ENCODE measurements around the gene CCDC88B.

CCDC88B gene

GRCh38 chr11:64362339-64362738, 22.3 kb downstream of the CCDC88B start:
- no peak for DNase-seq

DNA sequence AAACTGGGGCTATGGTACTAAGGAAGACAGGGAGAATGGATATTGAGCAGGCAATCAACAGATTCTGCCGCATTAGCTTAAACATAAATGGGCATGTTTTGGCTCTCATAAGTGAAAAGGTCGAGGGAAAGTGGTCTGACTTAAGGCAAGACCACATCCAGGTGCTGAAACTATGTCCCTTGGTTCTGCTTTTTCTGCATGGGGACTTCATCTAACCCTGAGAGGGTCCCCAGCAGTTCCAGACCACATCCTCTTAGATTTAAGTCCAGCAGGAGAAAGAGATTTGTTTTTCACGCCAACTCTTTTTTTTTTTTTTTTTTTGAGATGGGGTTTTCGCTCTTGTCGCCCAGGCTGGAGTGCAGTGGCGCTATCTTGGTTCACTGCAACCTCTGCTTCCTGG, 24.4 kb downstream of the CCDC88B start:
- no peak for DNase-seq

DNA sequence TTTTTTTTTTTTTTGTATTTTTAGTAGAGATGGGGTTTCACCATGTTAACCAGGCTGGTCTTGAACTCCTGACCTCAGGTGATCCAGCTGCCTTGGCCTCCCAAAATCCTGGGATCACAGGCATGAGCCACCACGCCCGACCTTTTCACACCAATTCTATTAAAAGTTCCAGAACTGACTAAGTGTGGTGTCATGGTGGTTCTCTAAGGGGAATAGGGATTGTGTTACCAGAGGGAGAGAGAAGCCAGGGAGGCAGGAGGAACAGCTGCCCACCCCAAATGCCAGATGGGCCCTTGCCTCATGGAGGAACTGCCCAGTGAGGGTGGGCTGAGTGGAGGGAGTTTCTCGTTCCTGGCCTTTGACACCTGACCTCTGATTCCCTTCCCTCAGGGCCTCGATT, 24.9 kb downstream of the CCDC88B start:
- DNase-seq: no peak

DNA sequence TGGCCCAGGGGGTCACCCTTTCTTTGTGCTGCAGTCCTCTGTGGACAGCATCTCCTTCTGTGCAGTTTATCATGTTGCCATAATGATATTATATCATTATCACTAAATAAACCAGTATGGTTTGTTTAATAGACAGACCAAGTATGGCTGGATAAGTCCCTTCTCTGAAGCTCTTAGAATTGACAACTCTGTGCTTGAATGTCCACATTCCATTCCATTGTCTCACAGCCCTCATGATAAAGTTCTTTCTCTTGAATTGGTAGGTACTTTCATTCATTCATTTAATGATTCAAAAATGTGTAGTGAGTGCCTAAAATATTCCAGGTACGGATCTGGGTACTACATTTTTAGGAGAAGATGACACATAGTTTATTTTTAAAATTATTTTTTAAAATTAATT, 26.7 kb downstream of the CCDC88B start:
- no peak for DNase-seq

DNA sequence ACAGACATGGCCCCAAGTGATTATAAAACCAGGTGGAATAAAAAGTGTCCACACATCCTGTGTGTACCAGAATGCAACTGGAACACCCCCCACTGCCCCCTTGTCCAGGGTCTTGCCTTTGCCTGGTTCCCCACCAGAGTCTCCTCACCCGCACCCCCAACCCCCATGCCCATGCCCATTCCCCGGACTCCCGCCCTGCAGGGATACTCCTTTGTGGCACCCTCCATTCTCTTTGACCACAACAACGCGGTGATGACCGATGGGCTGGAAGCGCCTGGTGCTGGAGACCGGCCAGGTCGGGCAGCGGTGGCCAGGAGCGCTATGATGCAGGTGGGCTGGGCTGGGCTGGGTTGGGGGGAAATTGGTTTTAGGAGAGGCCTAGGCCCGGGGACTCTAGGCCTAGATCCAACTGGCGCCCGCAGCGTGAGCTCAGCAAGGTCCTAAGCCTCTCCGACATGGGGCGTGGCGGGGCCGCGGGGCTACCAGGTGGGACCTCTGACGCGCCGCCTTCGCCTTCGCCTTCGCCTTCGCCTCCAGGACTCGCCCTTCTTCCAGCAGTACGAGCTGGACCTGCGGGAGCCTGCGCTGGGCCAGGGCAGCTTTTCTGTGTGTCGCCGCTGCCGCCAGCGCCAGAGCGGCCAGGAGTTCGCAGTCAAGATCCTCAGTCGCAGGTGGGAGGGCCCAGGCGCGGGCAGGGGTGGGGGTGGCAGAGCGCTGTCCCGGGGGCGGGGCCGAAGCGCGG, 28.1 kb downstream of the CCDC88B start:
- no peak for DNase-seq

GRCh38 chr11:64368673-64369074, 28.7 kb downstream of the CCDC88B start:
- no peak for DNase-seq

- DNase-seq: no peak
These were observed 29.7 kb downstream of the CCDC88B start for GRCh38 chr11:64369440-64370421.

DNA sequence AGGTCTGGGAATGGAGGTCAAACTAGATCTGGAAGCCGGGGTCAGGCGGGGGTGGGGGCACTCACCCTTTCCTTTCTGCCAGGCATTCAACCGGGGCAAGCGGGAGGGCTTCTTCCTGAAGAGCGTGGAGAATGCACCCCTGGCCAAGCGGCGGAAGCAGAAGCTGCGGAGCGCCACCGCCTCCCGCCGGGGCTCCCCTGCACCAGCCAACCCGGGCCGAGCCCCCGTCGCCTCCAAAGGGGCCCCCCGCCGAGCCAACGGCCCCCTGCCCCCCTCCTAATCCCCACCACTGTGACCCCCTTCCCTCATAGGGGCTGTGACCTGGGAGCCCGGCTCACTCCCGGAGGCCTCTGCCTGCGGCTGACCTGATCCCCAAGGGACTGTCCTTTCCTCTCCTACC, 31.2 kb downstream of the CCDC88B start:
- no peak for DNase-seq

DNA sequence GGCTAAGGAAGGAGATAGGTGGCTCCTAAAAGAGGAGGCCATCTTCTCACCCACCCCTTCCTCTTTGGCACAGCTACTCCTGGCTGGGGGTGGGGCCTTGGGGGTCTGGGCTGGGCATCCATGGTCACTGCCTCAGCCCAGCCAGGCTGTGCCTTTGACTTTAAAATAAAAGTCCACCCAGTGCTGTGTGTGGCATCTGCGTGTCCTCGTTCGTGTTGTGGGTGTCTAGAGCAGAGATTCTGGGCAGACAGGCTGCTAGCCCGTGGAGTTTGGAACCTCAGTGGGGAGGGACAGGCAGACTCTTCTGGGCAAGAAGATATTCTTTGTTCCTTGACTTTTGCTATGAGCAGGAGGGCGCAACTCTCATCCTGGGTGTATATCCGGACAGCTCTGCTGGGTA, 32.0 kb downstream of the CCDC88B start:
- no peak for DNase-seq

- peak; percentile 94 for DNase-seq
These were observed 33.0 kb downstream of the CCDC88B start for GRCh38 chr11:64372802-64373597.

GRCh38 chr11:64373598-64373974, 33.6 kb downstream of the CCDC88B start:
- DNase-seq: no peak

DNA sequence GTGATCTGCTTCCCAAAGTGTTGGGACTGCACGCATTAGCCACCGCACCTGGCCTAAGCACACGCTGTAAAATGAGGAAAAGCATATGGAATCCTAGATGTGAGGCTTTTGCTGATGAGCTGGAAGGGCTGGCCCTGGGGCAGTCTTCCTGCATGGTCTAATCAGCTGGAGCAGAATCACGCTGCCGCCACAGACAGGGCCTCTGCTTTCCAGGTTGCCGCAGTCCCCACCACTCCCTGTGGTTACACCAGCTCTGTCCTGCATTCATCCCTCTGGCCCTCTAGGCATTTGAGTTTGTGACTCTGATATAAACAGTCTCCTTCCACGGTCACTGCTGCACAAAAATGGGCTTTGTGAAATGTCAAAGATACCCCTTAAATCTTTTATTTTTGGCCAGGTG, 36.1 kb downstream of the CCDC88B start:
- no peak for DNase-seq

DNA sequence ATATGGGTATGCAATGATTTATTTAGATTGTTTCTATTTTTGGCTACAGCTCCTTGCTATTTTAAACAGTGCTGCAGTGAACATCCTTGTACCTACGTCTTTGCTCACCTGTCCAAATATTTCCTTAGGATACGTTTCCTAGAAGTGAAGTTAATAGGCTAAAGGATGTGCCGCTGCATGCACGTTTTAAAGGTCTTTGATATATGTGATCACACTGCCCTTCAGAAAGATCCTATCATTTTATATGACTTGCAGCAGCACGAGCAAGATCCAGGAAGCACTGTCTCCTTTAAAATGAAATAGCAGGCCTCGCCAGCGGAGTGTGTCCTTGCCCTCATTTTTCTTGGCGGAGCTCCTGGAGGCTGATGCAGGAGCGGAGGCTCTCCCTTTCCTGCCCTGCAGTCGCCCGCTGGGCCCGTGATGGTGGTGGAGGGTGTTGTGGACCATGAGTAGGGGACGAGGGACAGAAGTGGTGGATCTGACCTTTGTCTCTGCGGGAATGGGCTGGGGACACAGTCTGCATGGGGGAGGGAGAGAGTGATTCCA, 38.4 kb downstream of the CCDC88B start:
- DNase-seq: no peak

GRCh38 chr11:64379160-64379559, 39.2 kb downstream of the CCDC88B start:
- DNase-seq: no peak

- DNase-seq: no peak
These were observed 40.1 kb downstream of the CCDC88B start for GRCh38 chr11:64379817-64380709.

- DNase-seq: no peak
These were observed 41.3 kb downstream of the CCDC88B start for GRCh38 chr11:64381350-64381749.

DNA sequence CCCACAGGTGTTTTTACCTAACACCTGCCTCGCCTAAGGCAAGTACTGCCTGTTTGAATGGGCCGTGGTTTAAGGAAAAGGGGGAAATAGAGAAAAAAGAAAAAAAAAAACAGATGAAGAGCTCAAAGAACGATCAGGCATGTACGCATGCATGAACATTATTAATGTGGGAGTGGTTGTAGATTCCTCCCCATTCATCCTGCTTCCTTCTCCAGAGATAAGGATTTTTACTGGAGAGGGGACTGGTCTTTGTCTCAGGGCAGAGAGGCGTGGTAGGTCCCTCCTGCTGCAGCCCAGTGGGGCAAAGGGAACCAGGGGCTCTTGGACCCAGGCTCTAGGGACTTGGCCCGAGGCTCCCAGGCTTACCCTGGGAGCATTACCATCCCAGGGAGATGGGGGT, 42.0 kb downstream of the CCDC88B start:
- DNase-seq: no peak

GRCh38 chr11:64382586-64382985, 42.6 kb downstream of the CCDC88B start:
- DNase-seq: no peak

DNA sequence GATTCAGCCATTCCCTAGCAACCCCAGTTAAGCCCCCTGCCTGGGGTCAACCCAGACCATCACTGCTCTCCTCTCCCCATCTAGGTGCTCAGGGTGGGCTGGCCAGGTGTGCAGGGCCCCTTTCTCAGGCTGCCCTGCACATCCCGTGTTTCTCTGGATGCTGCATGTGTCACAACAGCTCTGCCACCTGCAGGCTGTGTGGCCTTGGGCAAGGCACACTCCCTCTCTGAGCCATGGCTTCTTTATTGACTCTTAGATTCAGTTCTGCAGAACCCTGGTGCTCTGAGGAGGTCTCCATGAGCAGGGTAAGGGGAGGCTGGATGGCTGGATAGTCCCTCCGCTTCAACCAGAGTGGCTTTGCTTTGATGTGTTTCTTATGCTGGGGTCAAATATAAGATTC, 43.6 kb downstream of the CCDC88B start:
- no peak for DNase-seq

GRCh38 chr11:64384028-64384737, 44.2 kb downstream of the CCDC88B start:
- DNase-seq: no peak

Measured in NCI-H2227 treated with DMSO at 0.1 percent for 48 hours (cell line).